HFFc6 (cell line): ENCODE data around the gene UFC1. TPM values are rescaled to one million over a fixed set of nuclear protein-coding genes. Genes with fewer than 3 reads are reported as not detected.

Experiments
- DNase-seq: peaks from one replicate; pipeline ENCODE4 v3.0.0-alpha.2; 2018
- H3K27ac Mint-ChIP-seq: 2 replicates; pipeline ENCODE4 v1.8.0; 2020; ENCODE audit warnings: mild to moderate bottlenecking, mixed read lengths
- H3K27me3 Mint-ChIP-seq: 2 replicates; pipeline ENCODE4 v1.8.0; 2021; ENCODE audit warnings: mild to moderate bottlenecking, moderate library complexity, mixed read lengths; ENCODE audit not compliant: insufficient read depth
- H3K36me3 Mint-ChIP-seq: 2 replicates; pipeline ENCODE4 v1.8.0; 2021; ENCODE audit warnings: low read depth, mixed read lengths
- H3K4me1 Mint-ChIP-seq: 2 replicates; pipeline ENCODE4 v1.8.0; 2020; ENCODE audit warnings: low read depth, mixed read lengths
- H3K4me3 Mint-ChIP-seq: 2 replicates; pipeline ENCODE4 v1.8.0; 2020; ENCODE audit warnings: mild to moderate bottlenecking, moderate library complexity, mixed read lengths
- H3K9me3 Mint-ChIP-seq: 2 replicates; pipeline ENCODE4 v1.8.0; 2020; ENCODE audit warnings: mild to moderate bottlenecking, mixed read lengths
- CTCF ChIP-seq: fragments of 200-600 bp; sonication (generic); IDR thresholded peaks from 2 replicates; pipeline ENCODE4 v1.5.0; 2021; ENCODE audit warnings: antibody characterized with exemption, mild to moderate bottlenecking
- total RNA-seq, 6 experiments: library from RNA; stranded (reverse); fragmentation: NEBNext Ultra II Directional; extraction: Animal tissue kit (Norgen Biotek cat#: 25700); gene quantifications; 2 replicates in 1 of 6; 3 replicates in 5 of 6; pipeline ENCODE4 v1.2.3, GENCODE V29; 2021

Gene UFC1
- total RNA-seq, 6 experiments from 2014 or later = 83.8 to 92.6 (median 85.1) TPM

- H3K4me3 Mint-ChIP-seq = no peak overlapping the region
- peaks cover 1% of the 10 kb centered on the region for H3K27me3 Mint-ChIP-seq
- no peaks in the 10 kb centered on the region for H3K9me3 Mint-ChIP-seq
- DNase-seq = no peak
- TF ChIP-seq CTCF = no peak
- H3K27ac Mint-ChIP-seq = peak overlapping the region; percentile 65; the same call in 1 of the 2 replicates
- H3K4me1 Mint-ChIP-seq = peaks cover 28% of the 10 kb centered on the region
- H3K36me3 Mint-ChIP-seq = no peaks in the 10 kb centered on the region
Measured at GRCh38 chr1:161189036-161189435, 35.3 kb downstream of the UFC1 start.

GRCh38 chr1:161190962-161191521 lies 37.3 kb downstream of the UFC1 start:
- no peak for DNase-seq
- H3K4me3 Mint-ChIP-seq = no peak overlapping the region
- H3K36me3 Mint-ChIP-seq = no peaks in the 10 kb centered on the region
- peaks cover 1% of the 10 kb centered on the region; the same call in 1 of the 2 replicates for H3K27me3 Mint-ChIP-seq
- TF ChIP-seq CTCF = no peak
- H3K27ac Mint-ChIP-seq = no peak overlapping the region
- H3K9me3 Mint-ChIP-seq = no peaks in the 10 kb centered on the region
- peaks cover 17% of the 10 kb centered on the region for H3K4me1 Mint-ChIP-seq

GRCh38 chr1:161191971-161192370 lies 38.2 kb downstream of the UFC1 start:
- H3K27ac Mint-ChIP-seq = no peak overlapping the region
- TF ChIP-seq CTCF = no peak
- H3K27me3 Mint-ChIP-seq = peaks cover 1% of the 10 kb centered on the region; the same call in 1 of the 2 replicates
- H3K36me3 Mint-ChIP-seq = no peaks in the 10 kb centered on the region
- no peaks in the 10 kb centered on the region for H3K9me3 Mint-ChIP-seq
- H3K4me3 Mint-ChIP-seq = no peak overlapping the region
- DNase-seq = no peak
- H3K4me1 Mint-ChIP-seq = peaks cover 21% of the 10 kb centered on the region

- TF ChIP-seq CTCF = peak; percentile 92
- DNase-seq = peak; percentile 57
- H3K4me1 Mint-ChIP-seq = peaks cover 29% of the 10 kb centered on the region
- H3K9me3 Mint-ChIP-seq = no peaks in the 10 kb centered on the region
- H3K27me3 Mint-ChIP-seq = peaks cover 1% of the 10 kb centered on the region; the same call in 1 of the 2 replicates
- no peaks in the 10 kb centered on the region for H3K36me3 Mint-ChIP-seq
- no peak overlapping the region for H3K4me3 Mint-ChIP-seq
- H3K27ac Mint-ChIP-seq = peak overlapping the region; percentile 50
Measured at GRCh38 chr1:161192476-161193465, 39.0 kb downstream of the UFC1 start.

- peaks cover 2% of the 10 kb centered on the region; the same call in 1 of the 2 replicates for H3K27me3 Mint-ChIP-seq
- H3K4me1 Mint-ChIP-seq = peaks cover 38% of the 10 kb centered on the region
- H3K4me3 Mint-ChIP-seq = no peak overlapping the region
- 0 out of 2 replicates have a peak, but pooled peaks have one; percentile 13 for TF ChIP-seq CTCF
- no peak overlapping the region for H3K27ac Mint-ChIP-seq
- H3K9me3 Mint-ChIP-seq = no peaks in the 10 kb centered on the region
- no peaks in the 10 kb centered on the region for H3K36me3 Mint-ChIP-seq
- DNase-seq = no peak
Measured at GRCh38 chr1:161193561-161194235, 39.9 kb downstream of the UFC1 start.
